Smooth muscle cell (in vitro differentiated cells): ENCODE data around the gene PPP1R15B. TPM values are rescaled to one million over a fixed set of nuclear protein-coding genes. Genes with fewer than 3 reads are reported as not detected.

ENCODE experiments used
- DNase-seq: peaks from one replicate; lab custom pipeline; 2025; ENCODE audit not compliant: unreplicated experiment; lab: John Stamatoyannopoulos, UW
- H2AFZ ChIP-seq: fragments of 200-600 bp; sonication (generic); 2 replicates; pipeline ENCODE4 v1.6.0; 2016; ENCODE audit warnings: antibody characterized with exemption, low read depth, mild to moderate bottlenecking
- H3F3A ChIP-seq: fragments of 200-600 bp; sonication (generic); 2 replicates; pipeline ENCODE4 v1.6.0; 2017; ENCODE audit warnings: antibody characterized with exemption, low read depth
- H3K27ac ChIP-seq: fragments of 200-600 bp; sonication (generic); 2 replicates; pipeline ENCODE4 v1.5.1; 2016; ENCODE audit warnings: low read depth, mild to moderate bottlenecking
- H3K27me3 ChIP-seq: fragments of 200-600 bp; sonication (generic); 2 replicates; pipeline ENCODE4 v1.6.1; 2016; ENCODE audit warnings: low read depth, mild to moderate bottlenecking
- H3K36me3 ChIP-seq: fragments of 200-600 bp; sonication (generic); 2 replicates; pipeline ENCODE4 v1.5.1; 2016; ENCODE audit warnings: low read depth
- H3K4me1 ChIP-seq: fragments of 200-600 bp; sonication (generic); 2 replicates; pipeline ENCODE4 v1.5.1; 2016; ENCODE audit warnings: low read depth
- H3K4me2 ChIP-seq: fragments of 200-600 bp; sonication (generic); 2 replicates; pipeline ENCODE4 v1.6.0; 2016; ENCODE audit warnings: mild to moderate bottlenecking
- H3K4me3 ChIP-seq: fragments of 200-600 bp; sonication (generic); 2 replicates; pipeline ENCODE4 v1.5.1; 2016; ENCODE audit warnings: mild to moderate bottlenecking
- H3K79me2 ChIP-seq: fragments of 200-600 bp; sonication (generic); 2 replicates; pipeline ENCODE4 v1.6.0; 2016; ENCODE audit warnings: low read depth, mild to moderate bottlenecking
- H3K9ac ChIP-seq: fragments of 200-600 bp; sonication (generic); 2 replicates; pipeline ENCODE4 v1.6.0; 2016; ENCODE audit warnings: low read depth
- H3K9me3 ChIP-seq: fragments of 200-600 bp; sonication (generic); replicated peaks from 2 replicates; pipeline ENCODE4 v1.5.1; 2016; ENCODE audit warnings: low read depth
- H4K20me1 ChIP-seq: fragments of 200-600 bp; sonication (generic); 2 replicates; pipeline ENCODE4 v1.6.0; 2016; ENCODE audit warnings: low read depth
- WGBS: methylation state at CpG from one replicate; pipeline ENCODE4 v1.1.7; 2016; ENCODE audit warnings: low lambda C conversion rate; 5-methylcytosine and 5-hydroxymethylcytosine counted together
- polyA plus RNA-seq: library from polyadenylated mRNA; unstranded; fragments of >200 nt; fragmentation: Nextera tagmentation; extraction: Ambion mirVana; gene quantifications from 2 replicates; pipeline ENCODE4 v1.2.1, GENCODE V29; 2016
- total RNA-seq: library from RNA; depleted of rRNA; stranded (reverse); fragments of >200 nt; gene quantifications from 2 replicates; pipeline ENCODE4 v1.2.3, GENCODE V29; 2014
- TF ChIP-seq, protein P1 (sequence below): fragments of 200-600 bp; sonication (generic); IDR thresholded peaks from 2 replicates; pipeline ENCODE4 v1.5.1; 2017; ENCODE audit warnings: borderline replicate concordance, mild to moderate bottlenecking, antibody characterized with exemption; ENCODE audit not compliant: insufficient read depth, poor library complexity, severe bottlenecking

PPP1R15B gene
- total and polyA plus RNA-seq, 2 experiments from 2014 or later: 24.1 to 74.8 TPM

DNA sequence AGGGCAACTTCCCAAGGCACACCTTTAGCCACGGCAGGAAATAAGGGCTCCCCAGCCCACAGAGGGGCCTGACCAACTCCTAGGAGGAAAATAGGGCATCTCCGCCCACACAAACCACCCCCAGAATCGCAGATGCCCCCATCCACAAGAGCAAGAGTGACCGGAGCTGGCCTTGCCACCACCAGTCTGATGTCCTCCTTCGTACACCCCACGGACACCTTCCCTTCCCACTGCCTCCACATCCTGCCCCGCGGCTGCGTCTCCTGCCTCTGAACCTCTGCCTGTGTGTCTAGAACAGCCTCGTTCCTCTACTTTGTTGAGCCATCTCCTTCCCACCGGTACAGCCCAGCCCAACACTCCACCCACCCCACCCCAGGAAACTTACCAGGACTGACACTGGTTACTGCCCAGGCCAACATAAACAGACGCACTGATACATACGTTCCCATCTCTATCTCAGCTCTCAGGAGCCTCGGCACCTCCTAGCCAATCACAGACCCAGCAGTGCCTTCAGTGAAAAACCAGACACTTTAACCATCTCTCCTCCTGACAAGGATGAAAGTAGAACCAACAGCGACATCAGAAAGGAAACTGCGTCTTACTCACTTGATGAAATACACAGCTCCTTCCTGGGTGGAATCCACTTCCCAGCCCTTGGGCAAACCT, 44.3 kb downstream of the PPP1R15B start:
- no peaks in the 10 kb centered on the region for H3K79me2 ChIP-seq
- H3K4me2 ChIP-seq: no peak overlapping the region
- H3K4me3 ChIP-seq: no peak overlapping the region
- no peaks in the 10 kb centered on the region for H3K9me3 ChIP-seq
- no peaks in the 10 kb centered on the region for H3K36me3 ChIP-seq
- no peaks in the 10 kb centered on the region for H4K20me1 ChIP-seq
- H3K9ac ChIP-seq: no peak overlapping the region
- DNase-seq: no peak
- WGBS: 77% methylated on average over 16 of the region's 16 CpGs
- no peak overlapping the region for H3K27ac ChIP-seq
- TF ChIP-seq, protein P1, sequence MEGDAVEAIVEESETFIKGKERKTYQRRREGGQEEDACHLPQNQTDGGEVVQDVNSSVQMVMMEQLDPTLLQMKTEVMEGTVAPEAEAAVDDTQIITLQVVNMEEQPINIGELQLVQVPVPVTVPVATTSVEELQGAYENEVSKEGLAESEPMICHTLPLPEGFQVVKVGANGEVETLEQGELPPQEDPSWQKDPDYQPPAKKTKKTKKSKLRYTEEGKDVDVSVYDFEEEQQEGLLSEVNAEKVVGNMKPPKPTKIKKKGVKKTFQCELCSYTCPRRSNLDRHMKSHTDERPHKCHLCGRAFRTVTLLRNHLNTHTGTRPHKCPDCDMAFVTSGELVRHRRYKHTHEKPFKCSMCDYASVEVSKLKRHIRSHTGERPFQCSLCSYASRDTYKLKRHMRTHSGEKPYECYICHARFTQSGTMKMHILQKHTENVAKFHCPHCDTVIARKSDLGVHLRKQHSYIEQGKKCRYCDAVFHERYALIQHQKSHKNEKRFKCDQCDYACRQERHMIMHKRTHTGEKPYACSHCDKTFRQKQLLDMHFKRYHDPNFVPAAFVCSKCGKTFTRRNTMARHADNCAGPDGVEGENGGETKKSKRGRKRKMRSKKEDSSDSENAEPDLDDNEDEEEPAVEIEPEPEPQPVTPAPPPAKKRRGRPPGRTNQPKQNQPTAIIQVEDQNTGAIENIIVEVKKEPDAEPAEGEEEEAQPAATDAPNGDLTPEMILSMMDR: no peak
- no peak overlapping the region for H2AFZ ChIP-seq
- peaks cover 26% of the 10 kb centered on the region for H3K27me3 ChIP-seq
- no peaks in the 10 kb centered on the region for H3F3A ChIP-seq
- H3K4me1 ChIP-seq: peaks cover 5% of the 10 kb centered on the region

GRCh38 chr1:204366759-204367158, 44.9 kb downstream of the PPP1R15B start:
- no peak for DNase-seq
- H4K20me1 ChIP-seq: no peaks in the 10 kb centered on the region
- no peak overlapping the region for H3K4me3 ChIP-seq
- H2AFZ ChIP-seq: no peak overlapping the region
- no peak overlapping the region for H3K4me2 ChIP-seq
- TF ChIP-seq, protein P1: peak; percentile 26
- WGBS: 79% methylated on average over 7 of the region's 7 CpGs
- H3K27ac ChIP-seq: no peak overlapping the region
- peaks cover 5% of the 10 kb centered on the region for H3K4me1 ChIP-seq
- no peaks in the 10 kb centered on the region for H3K79me2 ChIP-seq
- H3K36me3 ChIP-seq: no peaks in the 10 kb centered on the region
- peaks cover 20% of the 10 kb centered on the region for H3K27me3 ChIP-seq
- no peaks in the 10 kb centered on the region for H3K9me3 ChIP-seq
- no peaks in the 10 kb centered on the region for H3F3A ChIP-seq
- H3K9ac ChIP-seq: no peak overlapping the region

DNA sequence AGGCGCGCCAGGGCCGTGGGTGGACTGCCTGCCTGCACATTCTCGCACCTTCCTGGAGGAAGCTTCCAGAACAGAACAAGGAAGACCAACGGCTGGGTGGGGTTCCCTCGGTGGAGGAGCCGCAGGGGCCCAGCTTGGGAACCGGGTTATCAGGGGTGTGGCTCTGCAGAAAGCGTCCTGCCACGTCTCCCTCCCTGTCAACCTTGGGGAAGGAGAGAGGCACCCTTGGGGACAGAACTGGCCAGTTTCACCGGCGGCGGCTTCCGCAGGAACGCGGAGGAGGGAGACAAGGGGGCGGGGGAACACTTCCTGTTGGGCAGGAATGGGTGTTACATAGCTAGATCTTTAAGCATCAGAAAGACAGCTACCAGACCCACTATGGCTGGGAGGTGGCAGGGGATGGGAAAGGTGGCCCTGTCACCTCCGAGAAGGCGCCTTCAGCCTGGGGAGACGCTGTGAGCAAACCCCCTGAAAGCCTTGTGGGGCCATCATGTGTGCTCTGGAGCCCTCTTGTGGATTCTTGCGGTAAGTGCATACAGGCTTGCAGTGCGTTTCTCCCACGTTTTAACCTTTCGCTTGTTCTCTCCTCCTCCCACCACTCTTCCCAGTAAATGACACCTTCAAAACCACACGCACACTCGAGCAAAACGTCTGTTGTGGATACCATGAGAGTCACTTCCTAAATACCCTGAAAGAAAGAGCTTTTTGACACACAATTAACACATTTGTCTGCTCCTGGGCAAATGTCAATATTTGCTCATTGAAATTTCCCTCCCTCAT, 48.1 kb downstream of the PPP1R15B start:
- DNase-seq: peak; percentile 53
- Histone ChIP-seq H2AFZ (peak overlapping the region; percentile 91), H4K20me1 (no peaks in the 10 kb centered on the region), H3K27ac (no peak overlapping the region), H3K9ac (peak overlapping the region; percentile 43), H3K79me2 (no peaks in the 10 kb centered on the region), H3K4me1 (peaks cover 12% of the 10 kb centered on the region), H3F3A (no peaks in the 10 kb centered on the region), H3K4me3 (peak overlapping the region; percentile 56), H3K36me3 (no peaks in the 10 kb centered on the region), H3K27me3 (peaks cover 6% of the 10 kb centered on the region), H3K9me3 (no peaks in the 10 kb centered on the region), H3K4me2 (peak overlapping the region; percentile 89)
- TF ChIP-seq, protein P1: peak; percentile 96
- WGBS: 2% methylated on average over 27 of the region's 27 CpGs
